C4-2B (cell line): ENCODE results near the gene C19orf85.

ENCODE experiments used
- H3K27ac ChIP-seq: fragments of 450-650 bp; 2 replicates; pipeline ENCODE4 v1.5.1; 2017
- CTCF ChIP-seq: fragments of 450-650 bp; conservative IDR thresholded peaks from 2 replicates; pipeline ENCODE4 v1.5.1; 2017; ENCODE audit warnings: mild to moderate bottlenecking
- ZFX ChIP-seq: fragments of 450-650 bp; IDR thresholded peaks from 2 replicates; pipeline ENCODE4 v1.6.1; 2017

Gene C19orf85

GRCh38 chr19:55440411-55441105 is 24.0 kb downstream of the C19orf85 start:
- H3K27ac ChIP-seq: no peak overlapping the region
- TF ChIP-seq ZFX (no peak), CTCF (no peak)

- no peak overlapping the region for H3K27ac ChIP-seq
- TF ChIP-seq CTCF (no peak), ZFX (no peak)
Observed at GRCh38 chr19:55439052-55439451, 25.5 kb downstream of the C19orf85 start.

- TF ChIP-seq CTCF (no peak), ZFX (no peak)
Observed at GRCh38 chr19:55437410-55437809, 27.1 kb downstream of the C19orf85 start.

GRCh38 chr19:55436847-55437246 is 27.7 kb downstream of the C19orf85 start:
- TF ChIP-seq CTCF: no peak
- TF ChIP-seq ZFX: no peak
- no peak overlapping the region for H3K27ac ChIP-seq

More at GRCh38 chr19:55437410-55437809, 27.1 kb downstream of the C19orf85 start:
- no peak overlapping the region for H3K27ac ChIP-seq

- no peak for TF ChIP-seq ZFX
- H3K27ac ChIP-seq: no peak overlapping the region
Observed at GRCh38 chr19:55435020-55435419, 29.5 kb downstream of the C19orf85 start.

GRCh38 chr19:55434356-55434919 is 30.1 kb downstream of the C19orf85 start:
- TF ChIP-seq CTCF (no peak), ZFX (no peak)

GRCh38 chr19:55433292-55433691 is 31.3 kb downstream of the C19orf85 start:
- TF ChIP-seq CTCF (no peak), ZFX (no peak)
- no peak overlapping the region for H3K27ac ChIP-seq

More at GRCh38 chr19:55434356-55434919, 30.1 kb downstream of the C19orf85 start:
- H3K27ac ChIP-seq: no peak overlapping the region
